ENCODE results near the gene OR10T2.
"Not testable (repeated sequence)": the region's sequence is repeated elsewhere in the genome, so short reads cannot be mapped to it uniquely, and the experiment has no call there.

OR10T2 gene
- 0 reads per million in 2 donors for total RNA-seq

- DNase-seq = no peak
Measured at GRCh38 chr1:158398818-158399514, at the start of gene OR10T2. Gene OR10T2 (minus strand): TSS chr1:158399466. CDS start chr1:158399466, 0 bp downstream.

GRCh38 chr1:158445376-158445775, 46.1 kb upstream of the OR10T2 start:
- no peak for DNase-seq

GRCh38 chr1:158434741-158435140, 35.5 kb upstream of the OR10T2 start:
- DNase-seq = no peak

- not testable (repeated sequence) for DNase-seq
Measured at GRCh38 chr1:158430163-158430562, 30.9 kb upstream of the OR10T2 start.

GRCh38 chr1:158426137-158426536, 26.9 kb upstream of the OR10T2 start, which contains the start of gene OR10K2:
Gene OR10K2 (minus strand): TSS chr1:158426237. CDS start chr1:158420866, 5,371 bp downstream.
- DNase-seq = no peak

- no peak for DNase-seq
Measured at GRCh38 chr1:158425027-158425426, 25.8 kb upstream of the OR10T2 start.

- DNase-seq = no peak
Measured at GRCh38 chr1:158422212-158422611, 22.9 kb upstream of the OR10T2 start.

GRCh38 chr1:158417586-158417985, 18.3 kb upstream of the OR10T2 start:
- no peak for DNase-seq

- DNase-seq = no peak
Measured at GRCh38 chr1:158414651-158415345, 15.5 kb upstream of the OR10T2 start.

GRCh38 chr1:158407092-158407491, 7.8 kb upstream of the OR10T2 start:
- no peak for DNase-seq

- DNase-seq = no peak
Measured at GRCh38 chr1:158400871-158401270, 1.6 kb upstream of the OR10T2 start.

- DNase-seq = no peak
Measured at GRCh38 chr1:158396646-158397045, 2.6 kb downstream of the OR10T2 start.

GRCh38 chr1:158393476-158393875, 5.8 kb downstream of the OR10T2 start:
- no peak for DNase-seq

GRCh38 chr1:158391099-158391498, 8.2 kb downstream of the OR10T2 start:
- no peak for DNase-seq

GRCh38 chr1:158390331-158390730, 8.9 kb downstream of the OR10T2 start:
- no peak for DNase-seq

GRCh38 chr1:158374860-158375259, 24.4 kb downstream of the OR10T2 start:
- DNase-seq = no peak

- DNase-seq = not testable (repeated sequence)
Measured at GRCh38 chr1:158374101-158374500, 25.2 kb downstream of the OR10T2 start.

- no peak for DNase-seq
Measured at GRCh38 chr1:158371188-158371953, 27.9 kb downstream of the OR10T2 start.

- no peak for DNase-seq
Measured at GRCh38 chr1:158366783-158367182, 32.5 kb downstream of the OR10T2 start.

GRCh38 chr1:158362941-158363340, 36.3 kb downstream of the OR10T2 start:
- DNase-seq = no peak

GRCh38 chr1:158362482-158362881, 36.8 kb downstream of the OR10T2 start:
- no peak for DNase-seq

GRCh38 chr1:158357441-158357840, 41.8 kb downstream of the OR10T2 start:
- no peak for DNase-seq

- DNase-seq = no peak
Measured at GRCh38 chr1:158356616-158357015, 42.6 kb downstream of the OR10T2 start.
